H7 (cell line): ENCODE data around the gene ANKS3. TPM values are rescaled to one million over a fixed set of nuclear protein-coding genes. Genes with fewer than 3 reads are reported as not detected.
A peak's percentile ranks its signal among the peaks of the same experiment; 100 is the strongest.

Experiments
- DNase-seq: peaks from one replicate; pipeline ENCODE4 v3.0.0; 2012
- H3K27me3 ChIP-seq: 2 replicates; pipeline ENCODE4 v1.6.0; 2011; ENCODE audit warnings: mild to moderate bottlenecking, low read length; ENCODE audit not compliant: control insufficient read depth, insufficient read depth
- H3K36me3 ChIP-seq: replicated peaks from 2 replicates; pipeline ENCODE4 v1.5.1; 2011; ENCODE audit warnings: low read length; ENCODE audit not compliant: control insufficient read depth, insufficient read depth
- H3K4me3 ChIP-seq: 2 replicates; pipeline ENCODE4 v1.5.1; 2011; ENCODE audit warnings: low read depth, mild to moderate bottlenecking, control low read depth, low read length, moderate library complexity; ENCODE audit not compliant: insufficient read depth
- total RNA-seq: library from RNA; depleted of rRNA; stranded (reverse); fragments of >200 nt; shearing (Covaris generic); gene quantifications from 2 replicates; pipeline ENCODE4 v1.2.3, GENCODE V29; 2014

ANKS3 gene
- total RNA-seq, 1 experiment from 2014 or later, result 19.5 TPM

GRCh38 chr16:4700380-4700996 lies 33.6 kb downstream of the ANKS3 start:
- Histone ChIP-seq H3K36me3 (peaks cover 30% of the 10 kb centered on the region), H3K4me3 (no peak overlapping the region), H3K27me3 (no peaks in the 10 kb centered on the region)
- DNase-seq, result peak; percentile 33

GRCh38 chr16:4699046-4699556 lies 35.0 kb downstream of the ANKS3 start:
- Histone ChIP-seq H3K27me3 (no peaks in the 10 kb centered on the region), H3K4me3 (no peak overlapping the region), H3K36me3 (peaks cover 30% of the 10 kb centered on the region)
- no peak for DNase-seq

GRCh38 chr16:4698321-4699045 lies 35.6 kb downstream of the ANKS3 start:
- Histone ChIP-seq H3K27me3 (no peaks in the 10 kb centered on the region), H3K36me3 (peaks cover 30% of the 10 kb centered on the region), H3K4me3 (no peak overlapping the region)
- peak; percentile 65 for DNase-seq

- peaks cover 30% of the 10 kb centered on the region for H3K36me3 ChIP-seq
- no peak for DNase-seq
- H3K27me3 ChIP-seq, result no peaks in the 10 kb centered on the region
- no peak overlapping the region for H3K4me3 ChIP-seq
Measured at GRCh38 chr16:4697848-4698291, 36.2 kb downstream of the ANKS3 start.

- DNase-seq, result peak; percentile 61
- Histone ChIP-seq H3K27me3 (no peaks in the 10 kb centered on the region), H3K4me3 (no peak overlapping the region), H3K36me3 (peaks cover 29% of the 10 kb centered on the region)
Measured at GRCh38 chr16:4696905-4697847, 36.9 kb downstream of the ANKS3 start.

- peak; percentile 60 for DNase-seq
- Histone ChIP-seq H3K4me3 (no peak overlapping the region), H3K27me3 (no peaks in the 10 kb centered on the region), H3K36me3 (peaks cover 29% of the 10 kb centered on the region)
Measured at GRCh38 chr16:4696172-4696904, 37.7 kb downstream of the ANKS3 start.

- peak; percentile 45 for DNase-seq
- Histone ChIP-seq H3K36me3 (peaks cover 26% of the 10 kb centered on the region), H3K4me3 (no peak overlapping the region), H3K27me3 (no peaks in the 10 kb centered on the region)
Measured at GRCh38 chr16:4695473-4696171, 38.4 kb downstream of the ANKS3 start.

GRCh38 chr16:4694642-4695451 lies 39.2 kb downstream of the ANKS3 start:
- Histone ChIP-seq H3K36me3 (peaks cover 24% of the 10 kb centered on the region), H3K27me3 (no peaks in the 10 kb centered on the region), H3K4me3 (peak overlapping the region; percentile 94; the same call in 1 of the 2 replicates)
- peak; percentile 83 for DNase-seq

GRCh38 chr16:4693956-4694641 lies 40.0 kb downstream of the ANKS3 start:
- Histone ChIP-seq H3K4me3 (peak overlapping the region; percentile 94), H3K36me3 (peaks cover 19% of the 10 kb centered on the region), H3K27me3 (no peaks in the 10 kb centered on the region)
- peak; percentile 93 for DNase-seq

- DNase-seq, result peak; percentile 100
- Histone ChIP-seq H3K36me3 (peaks cover 15% of the 10 kb centered on the region), H3K27me3 (no peaks in the 10 kb centered on the region), H3K4me3 (peak within 1 kb of the TSS; percentile 94)
Measured at GRCh38 chr16:4693296-4693955, 40.6 kb downstream of the ANKS3 start, which contains the start of gene NUDT16L1. Gene NUDT16L1, plus strand, starts transcription at chr16:4693562. Its CDS starts 165 bp downstream, at chr16:4693727.

- Histone ChIP-seq H3K27me3 (no peaks in the 10 kb centered on the region), H3K36me3 (peaks cover 15% of the 10 kb centered on the region), H3K4me3 (peak overlapping the region; percentile 47)
- DNase-seq, result peak; percentile 72
Measured at GRCh38 chr16:4692460-4693295, 41.4 kb downstream of the ANKS3 start.
